Liver (tissue), 3 donors: ENCODE data around the gene SAMD4A.

Source experiments
- ATF3 ChIP-seq: IDR thresholded peaks from 2 replicates; pipeline ENCODE4 v1.6.1; 2016; ENCODE audit warnings: antibody characterized with exemption
- EGR1 ChIP-seq, 2 donors: IDR thresholded peaks; 2 replicates each; pipeline ENCODE4 v1.6.1; 2016 to 2018; ENCODE audit warnings: antibody characterized with exemption in 2 of 2, low read depth in 2 of 2
- HNF4A ChIP-seq, 2 donors: conservative IDR thresholded peaks; 2 replicates each; pipeline ENCODE4 v1.6.1; 2016; ENCODE audit warnings: antibody characterized with exemption in 2 of 2, mild to moderate bottlenecking in 2 of 2
- HNF4G ChIP-seq: IDR thresholded peaks from 2 replicates; pipeline ENCODE4 v1.6.1; 2016; ENCODE audit warnings: antibody characterized with exemption
- RAD21 ChIP-seq, 2 donors: IDR thresholded peaks; 2 replicates each; pipeline ENCODE4 v1.6.1; 2016; ENCODE audit warnings: antibody characterized with exemption in 2 of 2, mild to moderate bottlenecking in 2 of 2
- RXRA ChIP-seq, 2 donors: IDR thresholded peaks; 2 replicates each; pipeline ENCODE4 v1.6.1; 2017 to 2018; ENCODE audit warnings: antibody characterized with exemption in 2 of 2, mild to moderate bottlenecking in 1 of 2
- SP1 ChIP-seq: IDR thresholded peaks from 2 replicates; pipeline ENCODE4 v1.6.1; 2018; ENCODE audit warnings: antibody characterized with exemption, mild to moderate bottlenecking
- TAF1 ChIP-seq: conservative IDR thresholded peaks from 2 replicates; pipeline ENCODE4 v1.6.1; 2016; ENCODE audit warnings: antibody characterized with exemption, mild to moderate bottlenecking
- YY1 ChIP-seq: IDR thresholded peaks from 2 replicates; pipeline ENCODE4 v1.6.1; 2016; ENCODE audit warnings: antibody characterized with exemption, mild to moderate bottlenecking
- TF ChIP-seq, protein P1 (sequence below): fragments of 150-350 bp; IDR thresholded peaks from 2 replicates; pipeline ENCODE4 v1.5.1; 2017; ENCODE audit warnings: improper control_type of control experiment, low read depth, low read length; ENCODE audit not compliant: missing input control
- TF ChIP-seq, protein P2 (sequence below): IDR thresholded peaks from 2 replicates; pipeline ENCODE4 v1.6.1; 2016; ENCODE audit warnings: antibody characterized with exemption
- TF ChIP-seq, protein P3 (sequence below): IDR thresholded peaks from 2 replicates; pipeline ENCODE4 v1.6.1; 2016; ENCODE audit warnings: antibody characterized with exemption, mild to moderate bottlenecking
- TF ChIP-seq, protein P4 (sequence below): IDR thresholded peaks from 2 replicates; pipeline ENCODE4 v1.6.1; 2016; ENCODE audit warnings: antibody characterized with exemption
- donor health status: healthy.
- donor health status: healthy.

GRCh38 chr14:54642121-54642520, 75.2 kb downstream of the SAMD4A start:
- TF ChIP-seq, protein P1, sequence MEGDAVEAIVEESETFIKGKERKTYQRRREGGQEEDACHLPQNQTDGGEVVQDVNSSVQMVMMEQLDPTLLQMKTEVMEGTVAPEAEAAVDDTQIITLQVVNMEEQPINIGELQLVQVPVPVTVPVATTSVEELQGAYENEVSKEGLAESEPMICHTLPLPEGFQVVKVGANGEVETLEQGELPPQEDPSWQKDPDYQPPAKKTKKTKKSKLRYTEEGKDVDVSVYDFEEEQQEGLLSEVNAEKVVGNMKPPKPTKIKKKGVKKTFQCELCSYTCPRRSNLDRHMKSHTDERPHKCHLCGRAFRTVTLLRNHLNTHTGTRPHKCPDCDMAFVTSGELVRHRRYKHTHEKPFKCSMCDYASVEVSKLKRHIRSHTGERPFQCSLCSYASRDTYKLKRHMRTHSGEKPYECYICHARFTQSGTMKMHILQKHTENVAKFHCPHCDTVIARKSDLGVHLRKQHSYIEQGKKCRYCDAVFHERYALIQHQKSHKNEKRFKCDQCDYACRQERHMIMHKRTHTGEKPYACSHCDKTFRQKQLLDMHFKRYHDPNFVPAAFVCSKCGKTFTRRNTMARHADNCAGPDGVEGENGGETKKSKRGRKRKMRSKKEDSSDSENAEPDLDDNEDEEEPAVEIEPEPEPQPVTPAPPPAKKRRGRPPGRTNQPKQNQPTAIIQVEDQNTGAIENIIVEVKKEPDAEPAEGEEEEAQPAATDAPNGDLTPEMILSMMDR: no peak
- TF ChIP-seq RAD21 (IDR thresholded peaks at IDR 0.05): no peak
- TF ChIP-seq, protein P2, sequence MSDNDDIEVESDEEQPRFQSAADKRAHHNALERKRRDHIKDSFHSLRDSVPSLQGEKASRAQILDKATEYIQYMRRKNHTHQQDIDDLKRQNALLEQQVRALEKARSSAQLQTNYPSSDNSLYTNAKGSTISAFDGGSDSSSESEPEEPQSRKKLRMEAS: no peak
- TF ChIP-seq, protein P3, sequence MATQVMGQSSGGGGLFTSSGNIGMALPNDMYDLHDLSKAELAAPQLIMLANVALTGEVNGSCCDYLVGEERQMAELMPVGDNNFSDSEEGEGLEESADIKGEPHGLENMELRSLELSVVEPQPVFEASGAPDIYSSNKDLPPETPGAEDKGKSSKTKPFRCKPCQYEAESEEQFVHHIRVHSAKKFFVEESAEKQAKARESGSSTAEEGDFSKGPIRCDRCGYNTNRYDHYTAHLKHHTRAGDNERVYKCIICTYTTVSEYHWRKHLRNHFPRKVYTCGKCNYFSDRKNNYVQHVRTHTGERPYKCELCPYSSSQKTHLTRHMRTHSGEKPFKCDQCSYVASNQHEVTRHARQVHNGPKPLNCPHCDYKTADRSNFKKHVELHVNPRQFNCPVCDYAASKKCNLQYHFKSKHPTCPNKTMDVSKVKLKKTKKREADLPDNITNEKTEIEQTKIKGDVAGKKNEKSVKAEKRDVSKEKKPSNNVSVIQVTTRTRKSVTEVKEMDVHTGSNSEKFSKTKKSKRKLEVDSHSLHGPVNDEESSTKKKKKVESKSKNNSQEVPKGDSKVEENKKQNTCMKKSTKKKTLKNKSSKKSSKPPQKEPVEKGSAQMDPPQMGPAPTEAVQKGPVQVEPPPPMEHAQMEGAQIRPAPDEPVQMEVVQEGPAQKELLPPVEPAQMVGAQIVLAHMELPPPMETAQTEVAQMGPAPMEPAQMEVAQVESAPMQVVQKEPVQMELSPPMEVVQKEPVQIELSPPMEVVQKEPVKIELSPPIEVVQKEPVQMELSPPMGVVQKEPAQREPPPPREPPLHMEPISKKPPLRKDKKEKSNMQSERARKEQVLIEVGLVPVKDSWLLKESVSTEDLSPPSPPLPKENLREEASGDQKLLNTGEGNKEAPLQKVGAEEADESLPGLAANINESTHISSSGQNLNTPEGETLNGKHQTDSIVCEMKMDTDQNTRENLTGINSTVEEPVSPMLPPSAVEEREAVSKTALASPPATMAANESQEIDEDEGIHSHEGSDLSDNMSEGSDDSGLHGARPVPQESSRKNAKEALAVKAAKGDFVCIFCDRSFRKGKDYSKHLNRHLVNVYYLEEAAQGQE: no peak
- no peak for TF ChIP-seq YY1
- no peak for TF ChIP-seq ATF3
- no peak for TF ChIP-seq TAF1
- no peak for TF ChIP-seq EGR1 (IDR thresholded peaks at IDR 0.05; ENCODE audit: low read depth in 2 of 2)
- TF ChIP-seq, protein P4, sequence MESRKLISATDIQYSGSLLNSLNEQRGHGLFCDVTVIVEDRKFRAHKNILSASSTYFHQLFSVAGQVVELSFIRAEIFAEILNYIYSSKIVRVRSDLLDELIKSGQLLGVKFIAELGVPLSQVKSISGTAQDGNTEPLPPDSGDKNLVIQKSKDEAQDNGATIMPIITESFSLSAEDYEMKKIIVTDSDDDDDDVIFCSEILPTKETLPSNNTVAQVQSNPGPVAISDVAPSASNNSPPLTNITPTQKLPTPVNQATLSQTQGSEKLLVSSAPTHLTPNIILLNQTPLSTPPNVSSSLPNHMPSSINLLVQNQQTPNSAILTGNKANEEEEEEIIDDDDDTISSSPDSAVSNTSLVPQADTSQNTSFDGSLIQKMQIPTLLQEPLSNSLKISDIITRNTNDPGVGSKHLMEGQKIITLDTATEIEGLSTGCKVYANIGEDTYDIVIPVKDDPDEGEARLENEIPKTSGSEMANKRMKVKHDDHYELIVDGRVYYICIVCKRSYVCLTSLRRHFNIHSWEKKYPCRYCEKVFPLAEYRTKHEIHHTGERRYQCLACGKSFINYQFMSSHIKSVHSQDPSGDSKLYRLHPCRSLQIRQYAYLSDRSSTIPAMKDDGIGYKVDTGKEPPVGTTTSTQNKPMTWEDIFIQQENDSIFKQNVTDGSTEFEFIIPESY: no peak
- TF ChIP-seq HNF4A (conservative IDR thresholded peaks at IDR 0.05): no peak
- no peak for TF ChIP-seq SP1
- TF ChIP-seq RXRA (IDR thresholded peaks at IDR 0.05): no peak
- TF ChIP-seq HNF4G: no peak
